Parathyroid adenoma (tissue), 2 donors: ENCODE measurements around the gene AKAP8.

Experiments
- H2AFZ ChIP-seq: fragments of 300-600 bp; sonication (generic); one replicate; pipeline ENCODE4 v1.7.0; 2017; ENCODE audit warnings: antibody characterized with exemption, mild to moderate bottlenecking
- H3K27ac ChIP-seq: fragments of 300-600 bp; sonication (generic); one replicate; pipeline ENCODE4 v1.7.0; 2017
- H3K27me3 ChIP-seq: fragments of 300-600 bp; sonication (generic); one replicate; pipeline ENCODE4 v1.7.0; 2017; ENCODE audit warnings: low read length; ENCODE audit not compliant: control insufficient read depth, insufficient read depth
- H3K36me3 ChIP-seq: fragments of 300-600 bp; sonication (generic); one replicate; pipeline ENCODE4 v1.7.0; 2017; ENCODE audit warnings: low read length; ENCODE audit not compliant: control insufficient read depth, insufficient read depth
- H3K4me1 ChIP-seq: fragments of 300-600 bp; sonication (generic); one replicate; pipeline ENCODE4 v1.7.0; 2017; ENCODE audit warnings: control low read depth
- H3K4me2 ChIP-seq: fragments of 300-600 bp; sonication (generic); one replicate; pipeline ENCODE4 v1.7.0; 2017; ENCODE audit warnings: low read length
- H3K4me3 ChIP-seq: fragments of 300-600 bp; sonication (generic); one replicate; pipeline ENCODE4 v1.7.0; 2017; ENCODE audit warnings: low read depth, low read length
- H3K79me2 ChIP-seq: fragments of 300-600 bp; sonication (generic); one replicate; pipeline ENCODE4 v1.7.0; 2017; ENCODE audit warnings: control low read depth
- H3K9ac ChIP-seq: fragments of 300-600 bp; sonication (generic); one replicate; pipeline ENCODE4 v1.7.0; 2017; ENCODE audit warnings: mild to moderate bottlenecking
- H3K9me3 ChIP-seq: fragments of 300-600 bp; sonication (generic); one replicate; pipeline ENCODE4 v1.7.0; 2017; ENCODE audit warnings: low read length; ENCODE audit not compliant: control insufficient read depth
- TF ChIP-seq, protein P1 (sequence below): fragments of 300-600 bp; sonication (generic); IDR thresholded peaks from one replicate; pipeline ENCODE4 v1.7.0; 2017; ENCODE audit warnings: antibody characterized with exemption, mild to moderate bottlenecking
- donor health status: primary hyperparathyroidism.

The AKAP8 gene

DNA sequence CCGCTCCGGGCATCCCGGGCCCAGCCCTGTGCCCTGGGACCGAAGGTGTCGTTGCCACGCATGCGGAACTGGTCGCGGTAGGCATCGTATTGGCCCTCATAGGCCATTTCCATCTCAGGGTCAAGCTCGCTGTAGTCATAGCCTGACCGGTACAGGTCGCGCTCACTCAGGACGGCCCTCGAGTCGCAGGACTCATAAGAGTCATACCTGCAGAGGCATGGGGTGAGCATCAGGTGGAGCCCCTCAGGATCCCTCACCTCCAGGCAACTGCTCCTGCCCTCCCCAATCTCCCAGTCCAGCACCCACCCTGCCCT is 21.8 kb upstream of the AKAP8 start:
- TF ChIP-seq, protein P1, sequence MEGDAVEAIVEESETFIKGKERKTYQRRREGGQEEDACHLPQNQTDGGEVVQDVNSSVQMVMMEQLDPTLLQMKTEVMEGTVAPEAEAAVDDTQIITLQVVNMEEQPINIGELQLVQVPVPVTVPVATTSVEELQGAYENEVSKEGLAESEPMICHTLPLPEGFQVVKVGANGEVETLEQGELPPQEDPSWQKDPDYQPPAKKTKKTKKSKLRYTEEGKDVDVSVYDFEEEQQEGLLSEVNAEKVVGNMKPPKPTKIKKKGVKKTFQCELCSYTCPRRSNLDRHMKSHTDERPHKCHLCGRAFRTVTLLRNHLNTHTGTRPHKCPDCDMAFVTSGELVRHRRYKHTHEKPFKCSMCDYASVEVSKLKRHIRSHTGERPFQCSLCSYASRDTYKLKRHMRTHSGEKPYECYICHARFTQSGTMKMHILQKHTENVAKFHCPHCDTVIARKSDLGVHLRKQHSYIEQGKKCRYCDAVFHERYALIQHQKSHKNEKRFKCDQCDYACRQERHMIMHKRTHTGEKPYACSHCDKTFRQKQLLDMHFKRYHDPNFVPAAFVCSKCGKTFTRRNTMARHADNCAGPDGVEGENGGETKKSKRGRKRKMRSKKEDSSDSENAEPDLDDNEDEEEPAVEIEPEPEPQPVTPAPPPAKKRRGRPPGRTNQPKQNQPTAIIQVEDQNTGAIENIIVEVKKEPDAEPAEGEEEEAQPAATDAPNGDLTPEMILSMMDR, result no peak
- Histone ChIP-seq H2AFZ (no peak overlapping the region), H3K9ac (no peak overlapping the region), H3K27ac (no peak overlapping the region), H3K27me3 (no peaks in the 10 kb centered on the region), H3K79me2 (peaks cover 67% of the 10 kb centered on the region), H3K9me3 (no peaks in the 10 kb centered on the region), H3K36me3 (no peaks in the 10 kb centered on the region), H3K4me1 (peaks cover 5% of the 10 kb centered on the region), H3K4me3 (no peak overlapping the region), H3K4me2 (no peak overlapping the region)

GRCh38 chr19:15400521-15401396 is 21.2 kb upstream of the AKAP8 start:
- H3K79me2 ChIP-seq, result peaks cover 62% of the 10 kb centered on the region
- H3K27ac ChIP-seq, result no peak overlapping the region
- H3K4me3 ChIP-seq, result no peak overlapping the region
- H3K9ac ChIP-seq, result no peak overlapping the region
- H3K27me3 ChIP-seq, result no peaks in the 10 kb centered on the region
- TF ChIP-seq, protein P1, result no peak
- no peaks in the 10 kb centered on the region for H3K36me3 ChIP-seq
- H3K4me2 ChIP-seq, result no peak overlapping the region
- H3K9me3 ChIP-seq, result no peaks in the 10 kb centered on the region
- H3K4me1 ChIP-seq, result peaks cover 5% of the 10 kb centered on the region
- no peak overlapping the region for H2AFZ ChIP-seq

GRCh38 chr19:15399635-15400034 is 20.0 kb upstream of the AKAP8 start:
- H3K36me3 ChIP-seq, result no peaks in the 10 kb centered on the region
- peaks cover 5% of the 10 kb centered on the region for H3K4me1 ChIP-seq
- no peaks in the 10 kb centered on the region for H3K9me3 ChIP-seq
- H2AFZ ChIP-seq, result no peak overlapping the region
- H3K4me2 ChIP-seq, result no peak overlapping the region
- TF ChIP-seq, protein P1, result no peak
- no peak overlapping the region for H3K27ac ChIP-seq
- no peak overlapping the region for H3K9ac ChIP-seq
- no peaks in the 10 kb centered on the region for H3K27me3 ChIP-seq
- peaks cover 51% of the 10 kb centered on the region for H3K79me2 ChIP-seq
- no peak overlapping the region for H3K4me3 ChIP-seq

- TF ChIP-seq, protein P1, result no peak
- no peaks in the 10 kb centered on the region for H3K36me3 ChIP-seq
Observed at GRCh38 chr19:15399234-15399515, 19.6 kb upstream of the AKAP8 start.

More at GRCh38 chr19:15399234-15399515, 19.6 kb upstream of the AKAP8 start:
- Histone ChIP-seq H3K9me3 (no peaks in the 10 kb centered on the region), H2AFZ (no peak overlapping the region), H3K27me3 (no peaks in the 10 kb centered on the region), H3K79me2 (peaks cover 47% of the 10 kb centered on the region), H3K4me1 (peaks cover 10% of the 10 kb centered on the region), H3K27ac (no peak overlapping the region), H3K4me3 (no peak overlapping the region), H3K4me2 (no peak overlapping the region), H3K9ac (no peak overlapping the region)
